ENCODE results near the gene RHCE. TPM values are rescaled to one million over a fixed set of nuclear protein-coding genes. Genes with fewer than 3 reads are reported as not detected.
"Not testable (repeated sequence)": the region's sequence is repeated elsewhere in the genome, so short reads cannot be mapped to it uniquely, and the experiment has no call there.

Gene RHCE
- 0.24 to 0.27 TPM in 2 of 3 replicates, not detected in the other for total RNA-seq (2021)
- percentile 23 among the genes with signal in this experiment for Bru-seq, nascent RNA
- long read RNA-seq, experiment 1, partial matches to known transcripts = 1 of 1 reads
- long read RNA-seq, experiment 1, other reads (novel, unspliced or antisense) = 0 of 1 reads
- long read RNA-seq, experiment 2 = 0 reads
- long read RNA-seq, experiment 3 = 0 reads

GRCh38 chr1:25420715-25421114 is at the start of gene RHCE:
Gene RHCE (minus strand): TSS chr1:25420825. CDS start chr1:25420786, 39 bp downstream.
- CTCF ChIA-PET; POLR2A ChIA-PET; H3K4me1 Mint-ChIP-seq; H3K4me3 Mint-ChIP-seq; H3K9me3 Mint-ChIP-seq; H3K27ac Mint-ChIP-seq; H3K36me3 Mint-ChIP-seq; DNase-seq (ENCODE audit: low spot score); ATAC-seq: not testable (repeated sequence)
- H3K27me3 Mint-ChIP-seq (ENCODE audit: low read depth) = peaks cover 11% of the 10 kb centered on the region

- no peaks in the 10 kb centered on the region for H3K36me3 Mint-ChIP-seq
- TF ChIP-seq JUN (CRISPR knock-in tag; IDR thresholded peaks at IDR 0.05) (no peak), FOXJ3 (CRISPR knock-in tag; IDR thresholded peaks at IDR 0.05; ENCODE audit: borderline replicate concordance) (no peak), GABPB1 (CRISPR knock-in tag; IDR thresholded peaks at IDR 0.05) (no peak), NFATC4 (CRISPR knock-in tag; IDR thresholded peaks at IDR 0.05) (no peak), ZNF138 (CRISPR knock-in tag; conservative IDR thresholded peaks at IDR 0.05) (no peak), GRHL2 (CRISPR knock-in tag; IDR thresholded peaks at IDR 0.05; ENCODE audit: insufficient replicate concordance, severe bottlenecking) (no peak), EMX1 (CRISPR knock-in tag; IDR thresholded peaks at IDR 0.05) (no peak), FOXP1 (CRISPR knock-in tag; IDR thresholded peaks at IDR 0.05; ENCODE audit: borderline replicate concordance) (no peak), TEAD4 (CRISPR knock-in tag; IDR thresholded peaks at IDR 0.05) (no peak), ERG (CRISPR knock-in tag; IDR thresholded peaks at IDR 0.05) (no peak), ZNF416 (CRISPR knock-in tag; IDR thresholded peaks at IDR 0.05) (no peak), ZNF671 (CRISPR knock-in tag; IDR thresholded peaks at IDR 0.05) (no peak), ZNF396 (CRISPR knock-in tag; IDR thresholded peaks at IDR 0.05; ENCODE audit: borderline replicate concordance) (no peak), E2F1 (CRISPR knock-in tag; IDR thresholded peaks at IDR 0.05) (no peak), MYBL2 (CRISPR knock-in tag; IDR thresholded peaks at IDR 0.05) (no peak), HMGA2 (CRISPR knock-in tag; IDR thresholded peaks at IDR 0.05) (no peak)
- no peaks in the 10 kb centered on the region; the same call in 1 of the 2 replicates for H3K27me3 Mint-ChIP-seq (ENCODE audit: low read depth)
- no peaks in the 10 kb centered on the region for H3K4me1 Mint-ChIP-seq
- ATAC-seq (no peak), DNase-seq (ENCODE audit: low spot score) (no peak)
- no peaks in the 10 kb centered on the region for H3K9me3 Mint-ChIP-seq
- ChIA-PET POLR2A (no interaction called here), CTCF (interaction anchor here (1.7 kb wide), 1 partner anchor 18 kb away, joined by 6 read pairs; no protein-coding TSS in a partner anchor)
- H3K27ac Mint-ChIP-seq = no peak overlapping the region
- H3K4me3 Mint-ChIP-seq = no peak overlapping the region
Measured at GRCh38 chr1:25469177-25469576, 48.6 kb upstream of the RHCE start.

- ChIA-PET POLR2A (interaction anchor here (0.7 kb wide), 1 partner anchor 53 kb away, joined by 3 read pairs; no protein-coding TSS in a partner anchor), CTCF (interaction anchor here (0.6 to 1.3 kb wide), 2 partner anchors 18 to 33 kb away, joined by 3 to 4 read pairs; no protein-coding TSS in a partner anchor)
- Mint-ChIP-seq H3K9me3 (no peaks in the 10 kb centered on the region), H3K27me3 (ENCODE audit: low read depth) (no peaks in the 10 kb centered on the region; the same call in 1 of the 2 replicates), H3K4me3 (no peak overlapping the region), H3K4me1 (no peaks in the 10 kb centered on the region), H3K27ac (no peak overlapping the region), H3K36me3 (no peaks in the 10 kb centered on the region)
- DNase-seq (ENCODE audit: low spot score) (no peak), ATAC-seq (no peak)
- no peak for TF ChIP-seq NFE2L1 (CRISPR knock-in tag; IDR thresholded peaks at IDR 0.05)
- TF ChIP-seq IRF1 (CRISPR knock-in tag; IDR thresholded peaks at IDR 0.05) = no peak
- no peak for TF ChIP-seq GRHL2 (CRISPR knock-in tag; IDR thresholded peaks at IDR 0.05; ENCODE audit: insufficient replicate concordance, severe bottlenecking)
- TF ChIP-seq IRF2 (CRISPR knock-in tag; IDR thresholded peaks at IDR 0.05; ENCODE audit: borderline replicate concordance, low read depth) = no peak
- TF ChIP-seq E2F5 (CRISPR knock-in tag; IDR thresholded peaks at IDR 0.05) = no peak
- no peak for TF ChIP-seq ZNF317 (CRISPR knock-in tag; IDR thresholded peaks at IDR 0.05; ENCODE audit: borderline replicate concordance, low read depth)
- no peak for TF ChIP-seq JAZF1 (CRISPR knock-in tag; IDR thresholded peaks at IDR 0.05)
- no peak for TF ChIP-seq ATF2 (CRISPR knock-in tag; IDR thresholded peaks at IDR 0.05; ENCODE audit: borderline replicate concordance, low read depth)
- no peak for TF ChIP-seq KAT7 (CRISPR knock-in tag; IDR thresholded peaks at IDR 0.05; ENCODE audit: borderline replicate concordance)
- no peak for TF ChIP-seq OVOL2 (CRISPR knock-in tag; IDR thresholded peaks at IDR 0.05; ENCODE audit: borderline replicate concordance)
- no peak for TF ChIP-seq ZNF425 (CRISPR knock-in tag; conservative IDR thresholded peaks at IDR 0.05)
- TF ChIP-seq FOXJ3 (CRISPR knock-in tag; IDR thresholded peaks at IDR 0.05; ENCODE audit: borderline replicate concordance) = no peak
Measured at GRCh38 chr1:25468033-25468432, 47.4 kb upstream of the RHCE start.
